GOT3 (cell line): Measurements from ENCODE around the gene EVC2.

Source experiments
- DNase-seq: peaks from one replicate; lab custom pipeline; 2025; ENCODE audit warnings: mixed read lengths; lab: John Stamatoyannopoulos, UW

The EVC2 gene

DNA sequence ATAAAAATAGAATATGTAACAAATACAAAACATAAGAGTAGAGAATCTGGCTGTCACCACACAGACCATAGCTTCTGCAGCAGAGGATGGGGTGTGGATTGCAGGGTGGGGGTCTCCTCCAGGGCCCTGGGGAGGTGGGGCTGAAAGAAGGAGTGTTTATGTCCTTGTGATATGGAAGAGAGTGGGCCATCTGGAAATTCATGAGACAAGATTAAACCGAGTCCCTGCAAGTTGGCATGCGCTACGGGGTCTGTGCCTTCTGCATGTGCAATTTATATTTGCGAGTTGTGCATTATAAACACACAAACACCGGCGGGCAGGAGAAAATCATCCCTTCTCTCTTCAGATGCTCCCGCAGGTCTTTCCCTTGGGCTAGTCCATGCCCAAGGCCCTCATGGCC is 145.9 kb downstream of the EVC2 start:
- no peak for DNase-seq

DNA sequence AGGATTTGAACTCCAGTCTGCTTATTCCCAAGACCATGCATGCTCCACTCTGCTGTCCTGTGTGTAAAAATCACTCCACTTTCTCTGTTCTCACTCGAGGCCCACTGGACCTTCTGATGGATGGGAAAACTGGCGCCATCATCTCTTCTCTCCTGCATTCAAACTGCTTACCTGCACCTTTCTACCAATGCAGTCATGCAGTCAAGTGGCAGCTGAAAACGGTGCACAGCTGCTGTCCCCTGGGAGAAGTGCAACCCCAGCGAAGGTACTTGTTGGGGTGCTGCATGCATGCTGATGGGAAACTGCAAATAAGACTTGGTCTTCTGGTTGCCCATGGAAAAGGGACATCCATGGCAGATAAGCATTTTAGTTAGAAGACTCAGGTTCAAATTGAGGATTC is 147.1 kb downstream of the EVC2 start:
- no peak for DNase-seq

DNA sequence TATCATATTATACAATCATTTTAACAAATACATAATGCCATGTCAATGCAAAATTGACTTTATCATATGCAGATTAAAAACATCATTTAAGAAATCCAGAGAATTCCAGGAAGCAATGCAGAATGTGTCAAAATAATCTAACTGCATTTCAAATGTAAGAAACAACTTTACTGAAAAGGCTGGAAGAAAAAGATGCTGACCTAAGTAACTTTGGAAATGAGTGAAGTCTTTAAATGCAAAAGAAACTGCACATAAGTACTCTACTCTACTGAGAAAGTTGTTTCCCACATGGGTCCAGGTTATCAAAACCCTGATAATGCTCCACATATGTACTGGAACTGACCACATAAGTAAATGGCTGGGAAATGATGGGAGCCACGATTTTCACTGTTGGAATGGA is 149.9 kb downstream of the EVC2 start:
- no peak for DNase-seq

DNA sequence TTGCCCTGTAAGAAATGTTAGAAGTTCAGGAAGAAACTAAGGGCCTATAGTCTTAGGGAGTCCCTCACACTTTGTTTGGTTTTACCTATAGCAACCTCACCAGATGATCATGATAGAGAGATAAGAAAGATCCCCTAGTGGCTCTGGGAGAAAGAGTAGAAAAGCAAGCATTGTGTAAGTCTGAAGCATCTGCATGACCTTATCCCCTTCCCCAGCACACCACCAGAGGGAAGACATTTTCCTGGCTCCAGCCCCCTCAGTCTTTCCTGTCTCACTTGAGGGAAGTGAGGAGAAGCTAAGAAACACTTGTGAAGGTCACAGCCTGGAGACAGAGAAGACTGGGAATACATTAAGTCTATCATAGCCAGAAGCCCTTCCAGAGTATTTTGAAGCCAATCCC is 154.0 kb downstream of the EVC2 start:
- DNase-seq: no peak

DNA sequence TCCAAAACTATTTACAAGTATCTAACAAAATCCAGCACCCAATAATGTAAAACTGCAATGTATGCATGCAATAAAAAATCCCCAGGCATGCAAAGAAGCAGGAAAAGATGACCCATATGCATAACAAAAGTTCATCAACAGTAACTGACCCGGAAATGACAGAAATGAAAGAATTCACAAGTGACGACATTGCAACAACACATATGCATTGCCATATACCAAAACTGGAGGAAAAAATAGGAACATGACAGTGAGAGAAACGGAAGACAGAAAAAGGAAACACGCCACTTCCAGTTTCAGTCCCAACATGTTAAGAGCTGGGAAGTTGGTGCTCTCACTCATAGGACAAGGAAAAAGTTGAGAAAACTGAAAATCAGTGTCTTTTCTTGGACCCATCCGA is 154.6 kb downstream of the EVC2 start:
- no peak for DNase-seq

DNA sequence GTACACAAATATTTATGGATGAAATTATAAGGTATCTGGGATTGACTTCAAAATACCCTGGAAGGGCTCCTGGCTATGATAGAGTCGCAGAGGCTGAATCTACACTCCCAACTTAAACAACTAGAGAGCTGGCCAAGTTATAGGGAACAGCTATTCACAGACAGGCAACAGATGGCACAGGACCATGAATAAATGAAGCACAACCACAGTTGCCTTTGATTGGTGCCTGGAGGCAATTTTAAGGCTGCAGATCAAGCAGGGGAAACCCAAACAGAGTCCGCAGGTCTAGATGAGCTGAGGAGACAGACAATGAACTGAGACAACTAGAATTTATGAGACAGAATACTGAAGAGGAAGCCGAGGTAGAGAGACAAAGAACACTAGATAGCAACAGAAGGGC is 155.9 kb downstream of the EVC2 start:
- DNase-seq: no peak

DNA sequence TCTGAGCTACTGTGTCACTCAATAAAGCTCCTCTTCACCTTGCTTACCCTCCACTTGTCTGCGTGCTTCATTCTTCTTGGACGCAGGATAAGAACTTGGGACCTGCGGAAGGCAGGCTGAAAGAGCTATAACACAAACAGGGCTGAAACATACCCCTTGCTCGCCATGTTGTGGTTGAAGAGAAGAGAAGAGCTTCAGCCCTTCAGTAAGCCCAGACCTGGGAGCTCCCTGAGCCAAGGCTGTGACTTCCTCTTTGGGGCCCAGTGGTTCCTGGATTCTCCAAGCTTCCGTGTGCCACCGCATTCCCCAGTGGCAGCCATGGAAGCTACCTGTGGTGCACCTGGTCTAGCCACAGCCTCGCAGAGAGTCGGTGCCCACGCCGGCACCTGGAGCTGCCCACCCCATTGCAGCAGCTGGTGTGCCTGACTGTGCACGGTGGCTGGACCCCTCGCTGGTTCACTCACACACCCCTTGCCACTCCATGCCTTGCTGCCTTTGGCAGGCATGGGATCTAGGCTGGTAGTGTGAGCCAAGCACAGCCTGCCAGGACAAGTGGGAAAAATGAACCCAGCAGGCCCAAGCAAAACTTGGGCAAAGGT is 160.6 kb downstream of the EVC2 start:
- DNase-seq: no peak

DNA sequence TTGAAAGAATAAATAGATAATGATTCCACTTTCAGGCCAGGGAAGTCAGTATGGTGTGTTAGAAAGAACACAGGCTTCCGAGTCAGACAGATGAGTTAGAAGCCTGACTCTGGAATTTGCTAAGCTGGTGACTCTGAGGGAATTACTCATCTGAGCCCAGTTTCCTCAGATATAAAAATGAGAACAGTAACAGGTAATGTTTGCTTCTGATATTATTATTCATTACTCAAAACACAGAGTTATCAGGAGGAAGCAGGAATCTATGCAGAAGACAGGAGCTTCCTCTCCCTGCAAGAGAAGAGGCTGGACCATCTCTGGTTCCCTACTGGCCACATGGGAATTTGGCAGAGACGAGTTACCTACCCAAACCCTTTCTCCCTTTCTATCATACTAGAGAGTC is 163.1 kb downstream of the EVC2 start:
- no peak for DNase-seq

DNA sequence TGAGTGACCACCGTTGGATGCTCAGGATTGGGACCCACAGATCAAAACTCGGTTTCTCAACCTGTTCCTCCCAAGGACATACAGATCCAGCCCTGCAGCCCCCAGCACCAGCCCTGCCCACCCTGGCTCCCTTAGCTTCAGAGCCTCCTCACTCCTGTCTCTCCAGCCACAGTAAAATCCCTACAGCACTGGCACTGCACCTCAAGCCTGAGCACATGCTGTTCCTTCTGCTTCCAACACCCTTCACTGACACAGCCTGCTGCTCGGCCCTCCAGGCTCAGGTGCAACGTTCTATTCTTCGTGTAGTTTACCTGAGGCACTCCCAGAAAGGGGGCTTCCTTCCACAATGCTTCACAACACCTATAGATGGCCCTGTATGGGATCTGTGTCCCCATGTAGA is 163.6 kb downstream of the EVC2 start:
- DNase-seq: no peak

DNA sequence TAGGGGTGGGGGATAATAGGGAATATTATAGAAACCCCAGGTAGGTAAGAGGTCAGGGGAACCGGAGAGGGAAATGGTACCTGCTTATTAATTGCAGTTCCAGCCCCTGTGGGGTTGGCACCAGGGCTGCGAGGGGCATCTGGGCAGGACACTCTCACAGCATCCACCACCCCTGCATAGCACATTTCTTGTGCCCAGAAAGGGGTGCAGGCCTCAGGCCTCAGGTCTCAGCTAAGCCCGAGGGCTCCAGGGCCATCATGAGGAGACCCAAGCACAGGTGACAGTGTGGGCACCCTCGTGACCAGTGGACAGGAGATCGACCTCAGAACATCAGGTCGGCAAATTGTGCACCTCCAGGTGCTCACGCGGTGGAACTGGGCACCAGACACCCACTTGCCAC is 164.7 kb downstream of the EVC2 start:
- no peak for DNase-seq

DNA sequence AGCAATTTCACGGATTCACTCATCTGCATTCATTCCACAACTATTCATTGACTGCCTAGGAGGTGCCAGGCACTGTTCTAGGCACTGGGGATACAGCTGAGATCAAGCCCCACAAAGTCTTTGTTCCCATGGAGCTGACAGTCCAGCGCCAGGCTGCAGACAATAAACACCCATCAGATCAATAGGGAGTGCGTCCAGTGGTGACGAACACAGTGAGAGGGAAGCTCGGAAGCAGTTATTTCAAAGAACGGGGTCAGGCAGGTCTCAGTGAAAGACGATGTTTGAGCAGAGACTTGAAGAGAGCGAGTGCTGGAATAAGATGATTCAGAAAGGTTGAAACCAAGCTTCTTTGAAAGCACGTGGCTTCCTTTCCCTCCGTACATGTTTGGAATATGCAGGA is 167.2 kb downstream of the EVC2 start:
- DNase-seq: no peak

DNA sequence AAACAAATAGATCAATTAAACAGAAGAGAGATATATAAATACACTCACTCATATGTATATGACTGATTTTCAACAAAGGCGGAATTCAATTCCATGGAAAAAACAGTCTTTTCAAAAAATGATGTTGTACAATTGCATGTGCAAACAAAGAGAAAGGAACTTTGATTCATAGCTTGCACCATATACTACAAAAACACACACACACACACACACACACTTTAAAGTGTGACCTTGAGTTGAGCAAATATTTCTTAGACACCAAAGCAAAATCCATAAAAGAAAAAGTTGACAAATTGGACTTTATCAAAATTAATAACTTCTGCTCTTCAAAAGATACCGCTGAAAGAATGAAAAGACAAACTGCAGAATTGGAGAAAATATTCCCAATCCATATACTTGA is 168.8 kb downstream of the EVC2 start:
- DNase-seq: no peak

DNA sequence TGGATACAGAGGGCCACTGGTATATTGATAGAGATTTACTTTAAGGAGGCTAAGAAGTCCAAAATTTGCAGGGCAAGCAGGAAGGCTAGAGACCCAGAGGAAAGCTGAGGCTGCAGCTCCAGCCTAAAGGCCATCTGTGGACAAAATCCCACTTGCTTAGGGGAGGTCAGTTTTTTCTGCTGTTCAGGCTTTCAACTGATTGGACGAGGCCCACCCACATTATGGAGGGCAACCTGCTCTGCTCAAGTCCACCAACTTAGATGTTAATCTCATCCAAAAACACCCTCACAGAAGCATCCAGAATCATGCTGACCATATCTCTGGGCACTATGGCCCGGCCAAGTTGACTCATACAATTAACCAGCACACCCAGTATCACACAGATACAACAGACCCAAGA is 176.3 kb downstream of the EVC2 start:
- DNase-seq: no peak

DNA sequence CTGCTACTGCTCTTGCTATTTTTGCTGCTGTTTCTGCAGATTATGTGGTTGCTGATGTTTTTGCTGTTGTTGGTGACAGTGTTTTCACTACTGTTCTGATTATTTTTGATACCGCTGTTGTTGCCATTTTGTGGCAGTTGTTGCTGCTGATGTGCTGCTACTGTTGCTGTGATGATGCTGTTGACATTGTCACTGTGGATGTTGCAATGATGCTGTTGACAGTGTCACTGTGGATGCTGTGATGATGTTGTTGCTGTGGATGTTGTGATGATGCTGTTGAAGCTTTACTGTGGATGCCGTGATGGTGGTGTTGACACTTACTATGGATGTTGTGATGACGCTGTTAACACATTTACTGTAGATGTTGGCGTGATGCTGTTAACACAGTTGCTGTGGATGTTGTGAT is 180.3 kb downstream of the EVC2 start:
- no peak for DNase-seq

DNA sequence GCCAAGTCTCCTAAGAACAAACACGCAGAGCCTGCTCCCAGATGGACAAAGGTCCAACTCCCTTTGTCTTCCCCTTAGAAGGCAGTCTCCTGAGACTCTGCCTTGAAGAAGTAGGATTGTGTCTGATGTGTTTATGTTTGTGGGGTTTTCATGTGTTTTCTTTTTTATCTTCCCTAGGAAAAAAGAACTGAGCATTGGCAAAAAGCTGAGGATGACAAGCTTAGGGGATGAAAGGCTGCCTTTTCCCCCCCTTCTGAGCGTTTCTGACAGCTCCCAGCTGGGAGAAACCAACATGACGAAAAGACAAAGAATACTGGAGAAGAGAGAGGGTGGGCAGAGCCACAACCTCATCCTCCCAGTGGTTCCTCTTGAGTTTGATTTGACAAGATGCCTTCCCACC is 181.1 kb downstream of the EVC2 start:
- DNase-seq: no peak

DNA sequence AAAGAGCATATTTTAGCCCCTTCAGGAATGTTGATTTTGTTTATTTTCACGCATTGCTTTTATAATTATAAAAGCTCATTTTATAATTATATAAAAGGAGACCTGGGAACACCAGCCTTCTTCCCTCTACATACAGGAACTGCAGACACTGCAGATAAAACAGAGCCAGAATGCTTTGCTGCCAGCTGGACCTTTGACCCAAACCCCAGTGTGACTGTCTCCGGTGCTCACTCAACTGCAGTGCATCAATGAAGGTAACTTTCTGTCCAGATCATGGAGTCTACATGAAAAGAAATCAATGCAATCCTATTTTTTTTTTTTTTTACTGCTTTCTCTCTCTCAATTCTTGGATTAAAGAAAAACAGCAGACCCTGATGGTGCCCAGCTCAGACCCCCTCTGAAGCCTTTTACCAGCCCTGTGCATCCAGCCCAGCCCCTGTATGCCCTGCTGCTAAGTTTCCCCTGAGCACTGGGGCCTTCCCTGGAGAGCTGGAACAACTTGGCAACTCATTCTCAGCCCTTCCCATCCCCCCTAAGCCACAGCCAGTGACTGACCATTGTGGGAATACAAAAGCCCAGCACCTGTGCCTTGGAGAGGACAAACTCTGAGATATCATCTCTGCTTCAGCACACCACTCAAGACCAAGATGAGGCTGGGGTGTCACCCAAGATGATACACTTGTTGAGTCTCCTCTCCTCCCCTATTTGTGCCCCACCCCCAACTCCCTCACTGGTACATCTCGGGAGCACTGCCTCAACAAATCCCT is 182.1 kb downstream of the EVC2 start:
- DNase-seq: no peak

DNA sequence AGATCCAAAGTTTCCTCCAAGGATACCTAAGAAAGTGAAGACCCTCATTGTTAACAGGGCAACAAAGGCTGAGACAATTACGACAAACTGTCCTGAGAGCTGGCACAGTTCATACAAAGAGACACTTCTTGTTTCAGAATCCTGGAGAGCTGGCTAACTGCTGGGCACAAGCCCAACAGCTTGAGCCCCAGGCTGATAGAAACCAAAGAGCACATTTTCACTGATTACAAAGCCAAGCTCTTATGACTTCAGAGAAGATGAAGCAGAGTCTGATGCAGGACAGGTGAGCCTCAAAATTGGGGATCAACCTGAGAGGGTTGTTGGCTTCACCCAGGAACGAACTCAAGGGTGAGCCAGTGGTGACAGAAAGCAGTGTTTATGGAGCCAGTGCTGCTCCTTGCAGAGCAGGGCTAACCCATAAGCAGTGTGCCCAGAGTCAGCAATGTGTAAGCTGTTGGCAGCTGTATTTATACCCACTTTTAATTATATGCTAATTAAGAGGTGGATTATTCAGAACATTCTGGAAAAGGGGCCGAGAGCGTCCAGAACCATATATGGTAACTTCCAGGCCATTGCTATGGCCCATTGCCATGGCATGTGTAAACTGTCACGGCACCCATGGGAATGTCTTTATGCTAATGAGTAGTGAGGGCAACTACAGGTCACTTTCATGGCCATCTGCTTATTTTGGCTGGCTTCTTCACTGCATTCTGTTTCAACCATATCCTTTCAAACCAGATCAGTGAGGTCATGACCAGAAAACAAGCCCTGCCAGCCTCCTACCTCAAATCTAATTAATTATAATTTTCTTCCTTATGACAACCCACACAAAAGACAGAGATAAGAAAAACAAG is 183.7 kb downstream of the EVC2 start:
- DNase-seq: no peak

DNA sequence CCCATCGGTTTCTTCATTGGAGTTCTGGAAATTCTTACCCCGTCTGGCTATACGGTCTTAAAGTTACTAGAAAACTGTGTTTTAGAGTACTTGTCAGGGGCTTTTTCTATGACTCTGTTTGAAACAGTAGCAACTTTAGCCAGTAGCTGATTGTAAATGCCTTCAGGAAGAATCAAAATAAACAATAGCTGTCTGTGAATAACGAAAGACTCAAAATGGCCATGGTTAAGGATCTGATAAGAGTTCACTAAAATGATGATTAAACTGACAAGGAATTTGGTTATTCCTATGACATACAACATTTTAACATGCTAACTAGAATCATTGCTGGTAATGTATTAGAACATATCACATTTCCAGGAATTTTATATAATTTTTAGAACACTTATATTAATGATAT is 191.0 kb downstream of the EVC2 start:
- DNase-seq: no peak

DNA sequence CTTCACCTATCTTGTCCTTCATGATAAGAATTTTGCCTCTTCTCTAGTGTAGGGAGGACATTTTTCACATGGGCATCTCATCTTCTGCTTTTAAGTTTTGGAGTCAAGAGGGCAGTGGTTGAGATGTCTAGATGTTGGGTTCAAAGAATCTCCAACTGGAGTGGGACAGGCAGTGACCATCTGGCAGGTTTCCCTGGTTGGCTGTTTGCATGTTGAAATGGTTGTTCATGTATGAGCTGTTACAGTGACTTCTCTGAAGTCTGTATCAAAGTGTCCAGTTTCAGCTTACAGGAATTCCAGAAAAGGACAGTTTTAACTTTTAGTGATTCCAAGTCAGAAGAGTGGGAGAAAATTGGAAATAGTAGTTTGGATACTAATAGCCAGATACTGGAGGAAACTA is 192.7 kb downstream of the EVC2 start:
- DNase-seq: no peak
